Endodermal cell (in vitro differentiated cells): Measurements from ENCODE around the gene AKAP6. TPM values are rescaled to one million over a fixed set of nuclear protein-coding genes. Genes with fewer than 3 reads are reported as not detected.

Experiments used
- DNase-seq: peaks from one replicate; pipeline ENCODE4 v3.0.0-alpha.2; 2017
- H3K27ac ChIP-seq: 2 replicates; pipeline ENCODE4 v1.5.1; 2013; ENCODE audit warnings: mild to moderate bottlenecking, low read depth, low read length, moderate library complexity
- H3K27me3 ChIP-seq: 2 replicates; pipeline ENCODE4 v1.6.1; 2013; ENCODE audit warnings: mild to moderate bottlenecking, low read length, moderate library complexity; ENCODE audit not compliant: insufficient read depth, control insufficient read depth, poor library complexity, severe bottlenecking
- H3K36me3 ChIP-seq: 2 replicates; pipeline ENCODE4 v1.7.0; 2013; ENCODE audit warnings: mild to moderate bottlenecking, low read length, moderate library complexity; ENCODE audit not compliant: control insufficient read depth, insufficient read depth
- H3K4me1 ChIP-seq: one replicate; pipeline ENCODE4 v1.7.0; 2013; ENCODE audit warnings: low read length; ENCODE audit not compliant: control insufficient read depth, insufficient read depth
- H3K4me3 ChIP-seq: 2 replicates; pipeline ENCODE4 v1.5.1; 2013; ENCODE audit warnings: mild to moderate bottlenecking, low read length, moderate library complexity
- H3K9ac ChIP-seq: 2 replicates; pipeline ENCODE4 v1.6.1; 2013; ENCODE audit warnings: mild to moderate bottlenecking, low read length, moderate library complexity; ENCODE audit not compliant: poor library complexity, severe bottlenecking; ENCODE audit errors: extremely low read depth
- H3K9me3 ChIP-seq: 2 replicates; pipeline ENCODE4 v1.6.1; 2013; ENCODE audit warnings: mild to moderate bottlenecking, low read length, moderate library complexity; ENCODE audit not compliant: control insufficient read depth
- H3K27ac Mint-ChIP-seq: 2 replicates; pipeline ENCODE4 v1.8.0; 2020; ENCODE audit warnings: mixed read lengths
- H3K27me3 Mint-ChIP-seq: 2 replicates; pipeline ENCODE4 v1.8.0; 2021; ENCODE audit warnings: mild to moderate bottlenecking, mixed read lengths; ENCODE audit not compliant: insufficient read depth
- H3K36me3 Mint-ChIP-seq: 2 replicates; pipeline ENCODE4 v1.8.0; 2020; ENCODE audit warnings: low read depth, mixed read lengths
- H3K4me1 Mint-ChIP-seq: 2 replicates; pipeline ENCODE4 v1.8.0; 2020; ENCODE audit warnings: mixed read lengths
- H3K4me3 Mint-ChIP-seq: 2 replicates; pipeline ENCODE4 v1.8.0; 2020; ENCODE audit warnings: mild to moderate bottlenecking, moderate library complexity, mixed read lengths
- H3K9me3 Mint-ChIP-seq: 2 replicates; pipeline ENCODE4 v1.8.0; 2020; ENCODE audit warnings: mild to moderate bottlenecking, mixed read lengths
- CTCF ChIP-seq: fragments of 200-600 bp; sonication (generic); conservative IDR thresholded peaks from 2 replicates; pipeline ENCODE4 v1.5.0; 2021; ENCODE audit warnings: antibody characterized with exemption, mild to moderate bottlenecking
- WGBS, 2 experiments: methylation state at CpG; one replicate each; pipeline versions ENCODE4 v1.1.5 to v1.1.7; 2013; ENCODE audit warnings: missing lambda C conversion rate in 2 of 2, mixed read lengths in 1 of 2; ENCODE audit not compliant: insufficient coverage in 1 of 2, insufficient read length in 1 of 2; 5-methylcytosine and 5-hydroxymethylcytosine counted together
- total RNA-seq, 2 donors: library from RNA; stranded (reverse); fragmentation: NEBNext Ultra II Directional in 1 of 2; extraction: Animal tissue kit (Norgen Biotek cat#: 25700) in 1 of 2; gene quantifications; 2 replicates in 1 of 2; 3 replicates in 1 of 2; pipeline ENCODE4 v1.2.1, GENCODE V29; 2021

The AKAP6 gene
- total RNA-seq, 2 donors from 2014 or later, result 4.3 to 5.0 TPM

GRCh38 chr14:32345311-32345791 lies 16.3 kb downstream of the AKAP6 start:
- peak overlapping the region; percentile 44 for H3K27ac ChIP-seq
- 71 to 93% methylated on average over 1 of the region's 1 CpG for WGBS, 2 experiments
- Mint-ChIP-seq H3K27me3 (peaks cover 3% of the 10 kb centered on the region), H3K27ac (no peak overlapping the region), H3K4me3 (no peak overlapping the region), H3K4me1 (no peaks in the 10 kb centered on the region), H3K9me3 (no peaks in the 10 kb centered on the region), H3K36me3 (no peaks in the 10 kb centered on the region)
- no peak overlapping the region for H3K9ac ChIP-seq
- no peaks in the 10 kb centered on the region for H3K27me3 ChIP-seq
- no peaks in the 10 kb centered on the region for H3K36me3 ChIP-seq
- no peak for TF ChIP-seq CTCF
- DNase-seq, result no peak
- no peaks in the 10 kb centered on the region for H3K9me3 ChIP-seq
- H3K4me3 ChIP-seq, result no peak overlapping the region
- no peaks in the 10 kb centered on the region for H3K4me1 ChIP-seq

GRCh38 chr14:32349322-32349721 lies 20.2 kb downstream of the AKAP6 start:
- Histone ChIP-seq H3K9ac (no peak overlapping the region), H3K27me3 (no peaks in the 10 kb centered on the region), H3K36me3 (no peaks in the 10 kb centered on the region), H3K4me1 (no peaks in the 10 kb centered on the region), H3K4me3 (no peak overlapping the region), H3K27ac (no peak overlapping the region), H3K9me3 (no peaks in the 10 kb centered on the region)
- peaks cover 3% of the 10 kb centered on the region for H3K27me3 Mint-ChIP-seq
- no peak overlapping the region for H3K27ac Mint-ChIP-seq
- H3K4me3 Mint-ChIP-seq, result no peak overlapping the region
- no peak for DNase-seq
- H3K9me3 Mint-ChIP-seq, result no peaks in the 10 kb centered on the region
- no peak for TF ChIP-seq CTCF
- H3K4me1 Mint-ChIP-seq, result no peaks in the 10 kb centered on the region
- H3K36me3 Mint-ChIP-seq, result no peaks in the 10 kb centered on the region
- 98 to 100% methylated on average over 2 to 4 of the region's 4 CpGs for WGBS, 2 experiments

GRCh38 chr14:32350020-32350419 lies 20.9 kb downstream of the AKAP6 start:
- Mint-ChIP-seq H3K4me1 (no peaks in the 10 kb centered on the region), H3K36me3 (no peaks in the 10 kb centered on the region), H3K27ac (no peak overlapping the region), H3K4me3 (no peak overlapping the region), H3K9me3 (no peaks in the 10 kb centered on the region), H3K27me3 (peaks cover 3% of the 10 kb centered on the region)
- H3K9ac ChIP-seq, result no peak overlapping the region
- no peaks in the 10 kb centered on the region for H3K36me3 ChIP-seq
- H3K27me3 ChIP-seq, result no peaks in the 10 kb centered on the region
- no peak overlapping the region for H3K4me3 ChIP-seq
- no peaks in the 10 kb centered on the region for H3K4me1 ChIP-seq
- no peaks in the 10 kb centered on the region for H3K9me3 ChIP-seq
- TF ChIP-seq CTCF, result no peak
- no peak overlapping the region for H3K27ac ChIP-seq
- no peak for DNase-seq
- 83 to 100% methylated on average over 1 of the region's 1 CpG for WGBS, 2 experiments
